Memory B cell (primary cell): ENCODE measurements around the gene NOP14.

Experiments
- ATAC-seq: fragments of 150-1000 bp; cut with Tn5 transposase; 2 replicates; pipeline ENCODE4 v1.10.0; 2021; ENCODE audit warnings: low read depth, mild to moderate bottlenecking, moderate library complexity
- DNase-seq, 2 donors: peaks; one replicate each; pipeline ENCODE4 v3.0.0; 2022; ENCODE audit warnings: low spot score in 2 of 2
- H3K27ac Mint-ChIP-seq: one replicate; pipeline ENCODE4 v1.8.0; 2022; ENCODE audit warnings: mild to moderate bottlenecking, moderate library complexity, mixed read lengths
- H3K27me3 Mint-ChIP-seq: one replicate; pipeline ENCODE4 v1.8.0; 2022; ENCODE audit warnings: mixed read lengths
- H3K36me3 Mint-ChIP-seq: one replicate; pipeline ENCODE4 v1.8.0; 2022; ENCODE audit warnings: mild to moderate bottlenecking, mixed read lengths
- H3K4me1 Mint-ChIP-seq: one replicate; pipeline ENCODE4 v1.8.0; 2022; ENCODE audit warnings: mixed read lengths
- H3K4me3 Mint-ChIP-seq: one replicate; pipeline ENCODE4 v1.8.0; 2022; ENCODE audit warnings: mild to moderate bottlenecking, moderate library complexity, mixed read lengths
- H3K9me3 Mint-ChIP-seq: one replicate; pipeline ENCODE4 v1.8.0; 2022; ENCODE audit warnings: mixed read lengths

NOP14 gene

DNA sequence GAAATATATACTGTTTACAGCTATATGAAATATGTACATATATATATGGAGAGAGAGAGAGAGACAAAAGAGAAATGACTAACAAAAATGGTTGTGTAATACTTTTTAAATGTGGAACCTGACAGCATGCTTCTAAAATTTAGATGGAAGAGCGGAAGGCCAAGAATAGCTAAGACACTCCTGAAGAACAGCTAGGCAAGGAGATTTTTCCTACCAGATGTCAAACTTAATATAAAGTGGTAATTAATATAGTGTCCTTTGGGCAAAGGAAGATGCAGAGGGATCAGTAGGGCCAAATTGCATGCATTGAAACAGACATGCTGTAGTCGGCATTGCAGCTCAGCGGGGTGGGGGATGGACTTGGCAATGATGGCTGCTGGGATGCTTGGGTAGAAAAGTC, 74.3 kb downstream of the NOP14 start:
- no peak overlapping the region for H3K27ac Mint-ChIP-seq
- no peak for DNase-seq
- H3K36me3 Mint-ChIP-seq = peaks cover 32% of the 10 kb centered on the region

More for the DNA sequence above, 74.3 kb downstream of the NOP14 start:
- Mint-ChIP-seq H3K4me1 (peaks cover 7% of the 10 kb centered on the region), H3K4me3 (no peak overlapping the region), H3K27me3 (no peaks in the 10 kb centered on the region), H3K9me3 (no peaks in the 10 kb centered on the region)
- ATAC-seq = no peak
